VCaP (cell line): ENCODE results near the gene TRAIP.

Source experiments
- H3K27ac ChIP-seq: fragments of 450-650 bp; 2 replicates; pipeline ENCODE4 v1.5.1; 2017
- CTCF ChIP-seq: fragments of 450-650 bp; conservative IDR thresholded peaks from 2 replicates; pipeline ENCODE4 v1.5.1; 2017; ENCODE audit warnings: mild to moderate bottlenecking, moderate library complexity

TRAIP gene

GRCh38 chr3:49871531-49872153 is 15.3 kb upstream of the TRAIP start:
- no peak overlapping the region for H3K27ac ChIP-seq
- no peak for TF ChIP-seq CTCF

- H3K27ac ChIP-seq: peak within 1 kb of the TSS; percentile 69; the same call in 1 of the 2 replicates
- TF ChIP-seq CTCF: no peak
Observed at GRCh38 chr3:49869525-49870126, 13.3 kb upstream of the TRAIP start, which contains the start of gene CAMKV. CAMKV (minus strand) TSS chr3:49869906; CDS start chr3:49862388, 7,518 bp downstream.

GRCh38 chr3:49868862-49869466 is 12.6 kb upstream of the TRAIP start:
- no peak for TF ChIP-seq CTCF
- H3K27ac ChIP-seq: peak overlapping the region; percentile 69; the same call in 1 of the 2 replicates

GRCh38 chr3:49867871-49868321 is 11.5 kb upstream of the TRAIP start:
- TF ChIP-seq CTCF: no peak
- H3K27ac ChIP-seq: no peak overlapping the region; the same call in 1 of the 2 replicates

- H3K27ac ChIP-seq: no peak overlapping the region
- no peak for TF ChIP-seq CTCF
Observed at GRCh38 chr3:49867400-49867799, 11.0 kb upstream of the TRAIP start.

- no peak for TF ChIP-seq CTCF
- H3K27ac ChIP-seq: no peak overlapping the region
Observed at GRCh38 chr3:49865198-49865784, 8.9 kb upstream of the TRAIP start.

- TF ChIP-seq CTCF: no peak
- no peak overlapping the region for H3K27ac ChIP-seq
Observed at GRCh38 chr3:49864505-49864904, 8.1 kb upstream of the TRAIP start.
